GDM1 (cell line): ENCODE data around the gene DAAM1.

Experiments
- DNase-seq: peaks from one replicate; lab custom pipeline; 2025; lab: John Stamatoyannopoulos, UW

DAAM1 gene

GRCh38 chr14:59341858-59342477 lies 153.5 kb downstream of the DAAM1 start:
- no peak for DNase-seq

GRCh38 chr14:59342516-59343484 lies 154.3 kb downstream of the DAAM1 start:
- DNase-seq = no peak

GRCh38 chr14:59343585-59343984 lies 155.1 kb downstream of the DAAM1 start:
- no peak for DNase-seq

- no peak for DNase-seq
These were observed 155.5 kb downstream of the DAAM1 start for GRCh38 chr14:59344016-59344415.

GRCh38 chr14:59344691-59345455 lies 156.4 kb downstream of the DAAM1 start:
- DNase-seq = no peak

GRCh38 chr14:59346329-59346728 lies 157.9 kb downstream of the DAAM1 start:
- DNase-seq = no peak

- DNase-seq = no peak
These were observed 158.5 kb downstream of the DAAM1 start for GRCh38 chr14:59346796-59347510.

- no peak for DNase-seq
These were observed 159.0 kb downstream of the DAAM1 start for GRCh38 chr14:59347511-59347900.

- DNase-seq = no peak
These were observed 159.4 kb downstream of the DAAM1 start for GRCh38 chr14:59347915-59348314.

- no peak for DNase-seq
These were observed 160.8 kb downstream of the DAAM1 start for GRCh38 chr14:59349258-59349701.

- DNase-seq = no peak
These were observed 164.5 kb downstream of the DAAM1 start for GRCh38 chr14:59352961-59353360.

GRCh38 chr14:59354666-59355065 lies 166.2 kb downstream of the DAAM1 start:
- no peak for DNase-seq

GRCh38 chr14:59355091-59355490 lies 166.6 kb downstream of the DAAM1 start:
- no peak for DNase-seq

- DNase-seq = no peak
These were observed 167.8 kb downstream of the DAAM1 start for GRCh38 chr14:59356312-59356711.

- no peak for DNase-seq
These were observed 168.3 kb downstream of the DAAM1 start for GRCh38 chr14:59356767-59357166.

- DNase-seq = no peak
These were observed 169.6 kb downstream of the DAAM1 start for GRCh38 chr14:59358102-59358501.

- no peak for DNase-seq
These were observed 170.3 kb downstream of the DAAM1 start for GRCh38 chr14:59358784-59359183.

- no peak for DNase-seq
These were observed 171.1 kb downstream of the DAAM1 start for GRCh38 chr14:59359431-59360124.

- no peak for DNase-seq
These were observed 171.8 kb downstream of the DAAM1 start for GRCh38 chr14:59360233-59360632.

- peak; percentile 5 for DNase-seq
These were observed 172.7 kb downstream of the DAAM1 start for GRCh38 chr14:59360923-59361794.
